GM18873 (cell line): Measurements from ENCODE around the gene LMAN2.
A peak's percentile ranks its signal among the peaks of the same experiment; 100 is the strongest.

ENCODE experiments used
- ATAC-seq: cut with Tn5 transposase; IDR thresholded peaks from one replicate; pipeline ENCODE4 v1.9.1; 2021; ENCODE audit warnings: mild to moderate bottlenecking, moderate library complexity, moderate number of reproducible peaks; ENCODE audit not compliant: unreplicated experiment, low FRiP score

LMAN2 gene

GRCh38 chr5:177351392-177352329, at the start of gene LMAN2:
TSS of gene LMAN2 (minus strand) at chr5:177351668. CDS start at chr5:177351647, 21 bp downstream.
- ATAC-seq, result peak; percentile 79

- ATAC-seq, result no peak
Measured at GRCh38 chr5:177399997-177400868, 48.8 kb upstream of the LMAN2 start, which contains the start of gene PFN3. TSS of gene PFN3 (minus strand) at chr5:177400661. CDS start at chr5:177400576, 85 bp downstream.

- ATAC-seq, result no peak
Measured at GRCh38 chr5:177397875-177398390, 46.5 kb upstream of the LMAN2 start.

- ATAC-seq, result no peak
Measured at GRCh38 chr5:177396807-177397206, 45.3 kb upstream of the LMAN2 start.

GRCh38 chr5:177396078-177396477, 44.6 kb upstream of the LMAN2 start:
- ATAC-seq, result no peak

- ATAC-seq, result no peak
Measured at GRCh38 chr5:177393990-177394389, 42.5 kb upstream of the LMAN2 start.

GRCh38 chr5:177393206-177393765, 41.8 kb upstream of the LMAN2 start:
- no peak for ATAC-seq

- ATAC-seq, result no peak
Measured at GRCh38 chr5:177392765-177393164, 41.3 kb upstream of the LMAN2 start.

GRCh38 chr5:177390363-177391300, 39.2 kb upstream of the LMAN2 start:
- no peak for ATAC-seq

GRCh38 chr5:177389241-177390169, 38.0 kb upstream of the LMAN2 start:
- peak; percentile 67 for ATAC-seq

GRCh38 chr5:177388521-177389052, 37.1 kb upstream of the LMAN2 start:
- ATAC-seq, result no peak

- no peak for ATAC-seq
Measured at GRCh38 chr5:177387405-177387804, 35.9 kb upstream of the LMAN2 start.

- ATAC-seq, result no peak
Measured at GRCh38 chr5:177386542-177386941, 35.1 kb upstream of the LMAN2 start.

- no peak for ATAC-seq
Measured at GRCh38 chr5:177385720-177386119, 34.3 kb upstream of the LMAN2 start.

GRCh38 chr5:177384134-177384533, 32.7 kb upstream of the LMAN2 start, which contains the start of gene SLC34A1:
TSS of gene SLC34A1 (plus strand) at chr5:177384434. CDS start at chr5:177385742, 1,308 bp downstream.
- no peak for ATAC-seq

GRCh38 chr5:177383181-177383580, 31.7 kb upstream of the LMAN2 start:
- ATAC-seq, result no peak

GRCh38 chr5:177382423-177383029, 31.1 kb upstream of the LMAN2 start:
- no peak for ATAC-seq

GRCh38 chr5:177380805-177381126, 29.3 kb upstream of the LMAN2 start:
- no peak for ATAC-seq
